Endodermal cell (in vitro differentiated cells): Measurements from ENCODE around the gene ZGRF1. TPM values are rescaled to one million over a fixed set of nuclear protein-coding genes. Genes with fewer than 3 reads are reported as not detected.
A peak's percentile ranks its signal among the peaks of the same experiment; 100 is the strongest.
"Not testable (repeated sequence)": the region's sequence is repeated elsewhere in the genome, so short reads cannot be mapped to it uniquely, and the experiment has no call there.

Experiments used
- DNase-seq: peaks from one replicate; pipeline ENCODE4 v3.0.0-alpha.2; 2017
- H3K27ac ChIP-seq: 2 replicates; pipeline ENCODE4 v1.5.1; 2013; ENCODE audit warnings: mild to moderate bottlenecking, low read depth, low read length, moderate library complexity
- H3K27me3 ChIP-seq: 2 replicates; pipeline ENCODE4 v1.6.1; 2013; ENCODE audit warnings: mild to moderate bottlenecking, low read length, moderate library complexity; ENCODE audit not compliant: insufficient read depth, control insufficient read depth, poor library complexity, severe bottlenecking
- H3K36me3 ChIP-seq: 2 replicates; pipeline ENCODE4 v1.7.0; 2013; ENCODE audit warnings: mild to moderate bottlenecking, low read length, moderate library complexity; ENCODE audit not compliant: control insufficient read depth, insufficient read depth
- H3K4me1 ChIP-seq: one replicate; pipeline ENCODE4 v1.7.0; 2013; ENCODE audit warnings: low read length; ENCODE audit not compliant: control insufficient read depth, insufficient read depth
- H3K4me3 ChIP-seq: 2 replicates; pipeline ENCODE4 v1.5.1; 2013; ENCODE audit warnings: mild to moderate bottlenecking, low read length, moderate library complexity
- H3K9ac ChIP-seq: 2 replicates; pipeline ENCODE4 v1.6.1; 2013; ENCODE audit warnings: mild to moderate bottlenecking, low read length, moderate library complexity; ENCODE audit not compliant: poor library complexity, severe bottlenecking; ENCODE audit errors: extremely low read depth
- H3K9me3 ChIP-seq: 2 replicates; pipeline ENCODE4 v1.6.1; 2013; ENCODE audit warnings: mild to moderate bottlenecking, low read length, moderate library complexity; ENCODE audit not compliant: control insufficient read depth
- H3K27ac Mint-ChIP-seq: 2 replicates; pipeline ENCODE4 v1.8.0; 2020; ENCODE audit warnings: mixed read lengths
- H3K27me3 Mint-ChIP-seq: 2 replicates; pipeline ENCODE4 v1.8.0; 2021; ENCODE audit warnings: mild to moderate bottlenecking, mixed read lengths; ENCODE audit not compliant: insufficient read depth
- H3K36me3 Mint-ChIP-seq: 2 replicates; pipeline ENCODE4 v1.8.0; 2020; ENCODE audit warnings: low read depth, mixed read lengths
- H3K4me1 Mint-ChIP-seq: 2 replicates; pipeline ENCODE4 v1.8.0; 2020; ENCODE audit warnings: mixed read lengths
- H3K4me3 Mint-ChIP-seq: 2 replicates; pipeline ENCODE4 v1.8.0; 2020; ENCODE audit warnings: mild to moderate bottlenecking, moderate library complexity, mixed read lengths
- H3K9me3 Mint-ChIP-seq: 2 replicates; pipeline ENCODE4 v1.8.0; 2020; ENCODE audit warnings: mild to moderate bottlenecking, mixed read lengths
- CTCF ChIP-seq: fragments of 200-600 bp; sonication (generic); conservative IDR thresholded peaks from 2 replicates; pipeline ENCODE4 v1.5.0; 2021; ENCODE audit warnings: antibody characterized with exemption, mild to moderate bottlenecking
- WGBS, 2 experiments: methylation state at CpG; one replicate each; pipeline versions ENCODE4 v1.1.5 to v1.1.7; 2013; ENCODE audit warnings: missing lambda C conversion rate in 2 of 2, mixed read lengths in 1 of 2; ENCODE audit not compliant: insufficient coverage in 1 of 2, insufficient read length in 1 of 2; 5-methylcytosine and 5-hydroxymethylcytosine counted together
- total RNA-seq, 2 donors: library from RNA; stranded (reverse); fragmentation: NEBNext Ultra II Directional in 1 of 2; extraction: Animal tissue kit (Norgen Biotek cat#: 25700) in 1 of 2; gene quantifications; 2 replicates in 1 of 2; 3 replicates in 1 of 2; pipeline ENCODE4 v1.2.1, GENCODE V29; 2021

Gene ZGRF1
- total RNA-seq, 2 donors from 2014 or later, result 29.1 to 57.3 TPM

GRCh38 chr4:112560084-112560483 lies 76.6 kb downstream of the ZGRF1 start:
- 92 to 100% methylated on average over 2 of the region's 2 CpGs for WGBS, 2 experiments

GRCh38 chr4:112559053-112559452 lies 77.7 kb downstream of the ZGRF1 start:
- Mint-ChIP-seq H3K36me3 (peaks cover 32% of the 10 kb centered on the region), H3K27me3 (no peaks in the 10 kb centered on the region)
- no peak overlapping the region for H3K9ac ChIP-seq

More at GRCh38 chr4:112560084-112560483, 76.6 kb downstream of the ZGRF1 start:
- no peak overlapping the region for H3K4me3 ChIP-seq
- Mint-ChIP-seq H3K9me3 (no peaks in the 10 kb centered on the region), H3K4me1 (no peaks in the 10 kb centered on the region), H3K27ac (no peak overlapping the region), H3K36me3 (peaks cover 32% of the 10 kb centered on the region), H3K27me3 (no peaks in the 10 kb centered on the region), H3K4me3 (no peak overlapping the region)
- no peak for DNase-seq
- H3K36me3 ChIP-seq, result no peaks in the 10 kb centered on the region
- H3K9me3 ChIP-seq, result no peaks in the 10 kb centered on the region
- TF ChIP-seq CTCF, result no peak
- H3K27ac ChIP-seq, result no peak overlapping the region
- no peaks in the 10 kb centered on the region for H3K27me3 ChIP-seq
- H3K4me1 ChIP-seq, result no peaks in the 10 kb centered on the region
- no peak overlapping the region for H3K9ac ChIP-seq

GRCh38 chr4:112557676-112558411 lies 78.9 kb downstream of the ZGRF1 start:
- Mint-ChIP-seq H3K9me3 (no peaks in the 10 kb centered on the region), H3K4me3 (no peak overlapping the region), H3K36me3 (peaks cover 32% of the 10 kb centered on the region), H3K4me1 (no peaks in the 10 kb centered on the region), H3K27ac (peak overlapping the region; percentile 14), H3K27me3 (no peaks in the 10 kb centered on the region)
- H3K36me3 ChIP-seq, result no peaks in the 10 kb centered on the region
- no peaks in the 10 kb centered on the region for H3K4me1 ChIP-seq
- no peak for DNase-seq
- no peaks in the 10 kb centered on the region for H3K27me3 ChIP-seq
- 78 to 93% methylated on average over 1 to 2 of the region's 2 CpGs for WGBS, 2 experiments
- H3K9me3 ChIP-seq, result no peaks in the 10 kb centered on the region
- no peak overlapping the region for H3K9ac ChIP-seq
- no peak for TF ChIP-seq CTCF
- H3K4me3 ChIP-seq, result no peak overlapping the region
- H3K27ac ChIP-seq, result no peak overlapping the region

More at GRCh38 chr4:112559053-112559452, 77.7 kb downstream of the ZGRF1 start:
- Mint-ChIP-seq H3K27ac (no peak overlapping the region), H3K4me3 (no peak overlapping the region), H3K4me1 (no peaks in the 10 kb centered on the region), H3K9me3 (no peaks in the 10 kb centered on the region)
- TF ChIP-seq CTCF, result no peak
- Histone ChIP-seq H3K4me3 (no peak overlapping the region), H3K4me1 (no peaks in the 10 kb centered on the region), H3K27me3 (no peaks in the 10 kb centered on the region), H3K9me3 (no peaks in the 10 kb centered on the region), H3K36me3 (no peaks in the 10 kb centered on the region), H3K27ac (no peak overlapping the region)
- no peak for DNase-seq
- 95 to 100% methylated on average over 1 to 3 of the region's 3 CpGs for WGBS, 2 experiments

GRCh38 chr4:112554271-112554670 lies 82.4 kb downstream of the ZGRF1 start:
- not testable (repeated sequence) for H3K9ac ChIP-seq, H3K9me3 ChIP-seq, H3K4me3 Mint-ChIP-seq, H3K36me3 ChIP-seq, H3K27me3 Mint-ChIP-seq, H3K4me3 ChIP-seq, H3K27ac Mint-ChIP-seq, H3K9me3 Mint-ChIP-seq, DNase-seq, H3K4me1 ChIP-seq, H3K27me3 ChIP-seq, H3K27ac ChIP-seq, H3K4me1 Mint-ChIP-seq
- 90% methylated on average over 2 of the region's 3 CpGs; no CpG with 5 or more reads in 1 of the 2 experiments for WGBS, 2 experiments
- H3K36me3 Mint-ChIP-seq, result peaks cover 18% of the 10 kb centered on the region
